IPS-20b (cell line): ENCODE data around the gene HMCN1.
"Not testable (repeated sequence)": the region's sequence is repeated elsewhere in the genome, so short reads cannot be mapped to it uniquely, and the experiment has no call there.

Experiments used
- H3K27ac ChIP-seq: one replicate; pipeline ENCODE4 v1.5.1; 2013; ENCODE audit warnings: low read length
- H3K27me3 ChIP-seq: 2 replicates; pipeline ENCODE4 v1.6.1; 2013; ENCODE audit warnings: mild to moderate bottlenecking, low read length, inconsistent platforms; ENCODE audit not compliant: insufficient read depth
- H3K36me3 ChIP-seq: 2 replicates; pipeline ENCODE4 v1.6.1; 2013; ENCODE audit warnings: low read depth, mild to moderate bottlenecking, inconsistent platforms, low read length, moderate library complexity; ENCODE audit not compliant: insufficient read depth
- H3K4me1 ChIP-seq: 2 replicates; pipeline ENCODE4 v1.6.1; 2013; ENCODE audit warnings: mild to moderate bottlenecking, control low read depth, inconsistent platforms, low read length, moderate library complexity; ENCODE audit not compliant: insufficient read depth
- H3K4me3 ChIP-seq: 2 replicates; pipeline ENCODE4 v1.5.1; 2013; ENCODE audit warnings: mild to moderate bottlenecking, low read length, inconsistent platforms
- H3K9ac ChIP-seq: 2 replicates; pipeline ENCODE4 v1.6.1; 2013; ENCODE audit warnings: low read depth, mild to moderate bottlenecking, inconsistent platforms, low read length, moderate library complexity
- H3K9me3 ChIP-seq: 2 replicates; pipeline ENCODE4 v1.6.1; 2013; ENCODE audit warnings: mild to moderate bottlenecking, low read depth, low read length, inconsistent platforms; ENCODE audit not compliant: insufficient read depth

The HMCN1 gene

GRCh38 chr1:186149591-186149990 lies 415.4 kb downstream of the HMCN1 start:
- no peak overlapping the region for H3K4me3 ChIP-seq
- no peaks in the 10 kb centered on the region for H3K27me3 ChIP-seq
- no peaks in the 10 kb centered on the region for H3K9me3 ChIP-seq
- no peak overlapping the region for H3K27ac ChIP-seq
- H3K4me1 ChIP-seq, result no peaks in the 10 kb centered on the region
- no peak overlapping the region for H3K9ac ChIP-seq
- H3K36me3 ChIP-seq, result no peaks in the 10 kb centered on the region

- H3K9me3 ChIP-seq, result no peaks in the 10 kb centered on the region
- no peaks in the 10 kb centered on the region for H3K36me3 ChIP-seq
- no peak overlapping the region for H3K4me3 ChIP-seq
- H3K27me3 ChIP-seq, result no peaks in the 10 kb centered on the region
- no peak overlapping the region for H3K9ac ChIP-seq
- no peak overlapping the region for H3K27ac ChIP-seq
- H3K4me1 ChIP-seq, result no peaks in the 10 kb centered on the region
Observed at GRCh38 chr1:186152227-186152619, 418.0 kb downstream of the HMCN1 start.

GRCh38 chr1:186152620-186153239 lies 418.5 kb downstream of the HMCN1 start:
- Histone ChIP-seq H3K9me3 (no peaks in the 10 kb centered on the region), H3K36me3 (no peaks in the 10 kb centered on the region), H3K27ac (no peak overlapping the region), H3K27me3 (no peaks in the 10 kb centered on the region), H3K4me1 (no peaks in the 10 kb centered on the region), H3K4me3 (no peak overlapping the region), H3K9ac (no peak overlapping the region)

- H3K9me3 ChIP-seq, result no peaks in the 10 kb centered on the region
- no peak overlapping the region for H3K9ac ChIP-seq
- H3K27ac ChIP-seq, result no peak overlapping the region
- no peaks in the 10 kb centered on the region for H3K27me3 ChIP-seq
- H3K36me3 ChIP-seq, result no peaks in the 10 kb centered on the region
- H3K4me1 ChIP-seq, result no peaks in the 10 kb centered on the region
- no peak overlapping the region for H3K4me3 ChIP-seq
Observed at GRCh38 chr1:186154651-186155050, 420.5 kb downstream of the HMCN1 start.

- H3K4me1 ChIP-seq, result no peaks in the 10 kb centered on the region
- no peak overlapping the region for H3K4me3 ChIP-seq
- no peaks in the 10 kb centered on the region for H3K27me3 ChIP-seq
- no peaks in the 10 kb centered on the region for H3K36me3 ChIP-seq
- no peaks in the 10 kb centered on the region for H3K9me3 ChIP-seq
- H3K9ac ChIP-seq, result no peak overlapping the region
- no peak overlapping the region for H3K27ac ChIP-seq
Observed at GRCh38 chr1:186155594-186155993, 421.4 kb downstream of the HMCN1 start.

- H3K4me1 ChIP-seq, H3K27ac ChIP-seq, H3K9ac ChIP-seq, H3K9me3 ChIP-seq, H3K27me3 ChIP-seq, H3K36me3 ChIP-seq, H3K4me3 ChIP-seq: not testable (repeated sequence)
Observed at GRCh38 chr1:186162895-186163294, 428.7 kb downstream of the HMCN1 start.

- H3K4me3 ChIP-seq, result no peak overlapping the region
- no peaks in the 10 kb centered on the region for H3K36me3 ChIP-seq
- no peaks in the 10 kb centered on the region for H3K27me3 ChIP-seq
- no peak overlapping the region for H3K9ac ChIP-seq
- H3K27ac ChIP-seq, result no peak overlapping the region
- peaks cover 5% of the 10 kb centered on the region for H3K9me3 ChIP-seq
- no peaks in the 10 kb centered on the region for H3K4me1 ChIP-seq
Observed at GRCh38 chr1:186164773-186165172, 430.6 kb downstream of the HMCN1 start.

GRCh38 chr1:186165303-186165702 lies 431.1 kb downstream of the HMCN1 start:
- no peak overlapping the region for H3K27ac ChIP-seq
- no peak overlapping the region for H3K9ac ChIP-seq
- peaks cover 5% of the 10 kb centered on the region for H3K9me3 ChIP-seq
- H3K4me3 ChIP-seq, result no peak overlapping the region
- no peaks in the 10 kb centered on the region for H3K4me1 ChIP-seq
- no peaks in the 10 kb centered on the region for H3K27me3 ChIP-seq
- H3K36me3 ChIP-seq, result no peaks in the 10 kb centered on the region

- Histone ChIP-seq H3K36me3 (no peaks in the 10 kb centered on the region), H3K4me1 (no peaks in the 10 kb centered on the region), H3K27ac (no peak overlapping the region), H3K9ac (no peak overlapping the region), H3K4me3 (no peak overlapping the region), H3K9me3 (peaks cover 5% of the 10 kb centered on the region), H3K27me3 (no peaks in the 10 kb centered on the region)
Observed at GRCh38 chr1:186167096-186167668, 433.0 kb downstream of the HMCN1 start.

- Histone ChIP-seq H3K4me3 (no peak overlapping the region), H3K27ac (no peak overlapping the region), H3K36me3 (no peaks in the 10 kb centered on the region), H3K27me3 (no peaks in the 10 kb centered on the region), H3K4me1 (no peaks in the 10 kb centered on the region), H3K9ac (no peak overlapping the region), H3K9me3 (no peaks in the 10 kb centered on the region)
Observed at GRCh38 chr1:186175588-186175987, 441.4 kb downstream of the HMCN1 start.

- Histone ChIP-seq H3K36me3 (no peaks in the 10 kb centered on the region), H3K4me1 (no peaks in the 10 kb centered on the region), H3K27me3 (no peaks in the 10 kb centered on the region), H3K4me3 (no peak overlapping the region), H3K9me3 (no peaks in the 10 kb centered on the region), H3K9ac (no peak overlapping the region), H3K27ac (no peak overlapping the region)
Observed at GRCh38 chr1:186178426-186179043, 444.3 kb downstream of the HMCN1 start.

- Histone ChIP-seq H3K27me3 (no peaks in the 10 kb centered on the region), H3K9me3 (no peaks in the 10 kb centered on the region), H3K36me3 (no peaks in the 10 kb centered on the region), H3K27ac (no peak overlapping the region), H3K4me3 (no peak overlapping the region), H3K4me1 (no peaks in the 10 kb centered on the region), H3K9ac (no peak overlapping the region)
Observed at GRCh38 chr1:186179231-186179630, 445.0 kb downstream of the HMCN1 start.
